Measurements from ENCODE around the gene NTRK1. TPM values are rescaled to one million over a fixed set of nuclear protein-coding genes. Genes with fewer than 3 reads are reported as not detected.

NTRK1 gene
- total RNA-seq, 1 experiment from 2014 or later, result 0.89 TPM

DNA sequence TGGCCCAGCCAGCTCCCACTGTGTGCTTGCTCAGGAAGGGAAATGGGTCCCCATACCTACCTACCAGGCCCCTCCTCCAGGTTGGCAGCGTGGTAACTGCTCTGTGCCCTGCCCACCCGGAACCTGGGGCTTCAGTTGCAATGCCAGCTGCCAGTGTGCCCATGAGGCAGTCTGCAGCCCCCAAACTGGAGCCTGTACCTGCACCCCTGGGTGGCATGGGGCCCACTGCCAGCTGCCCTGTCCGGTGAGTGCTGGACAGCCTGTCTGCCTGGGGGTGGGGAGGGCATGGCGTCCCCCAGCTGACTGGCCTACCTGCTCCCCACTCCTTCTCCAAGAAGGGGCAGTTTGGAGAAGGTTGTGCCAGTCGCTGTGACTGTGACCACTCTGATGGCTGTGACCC, 49.0 kb downstream of the NTRK1 start:
- Histone ChIP-seq H3K4me3 (replicated peaks in 1 of 2; ENCODE audit: low read depth in 1 of 2, low read length in 2 of 2) (no peak overlapping the region), H3K79me2 (ENCODE audit: insufficient read depth, low read length) (no peaks in the 10 kb centered on the region), H3K9me2 (ENCODE audit: insufficient read depth) (no peaks in the 10 kb centered on the region), H3K36me3 (ENCODE audit: control insufficient read depth in 1 of 2, insufficient read depth in 2 of 2, low read length in 2 of 2) (peaks cover 0 to 9% of the 10 kb centered on the region in 2 experiments; a peak in 3 of 4 replicates), H3K9me3 (ENCODE audit: control insufficient read depth in 1 of 2, insufficient read depth in 1 of 2, low read depth in 1 of 2, low read length in 2 of 2) (no peaks in the 10 kb centered on the region; a peak in 1 of 4 replicates), H3K27ac (ENCODE audit: low read depth, low read length) (no peak overlapping the region; the same call in 1 of the 2 replicates), H3K27me3 (ENCODE audit: insufficient read depth, low read length) (no peaks in the 10 kb centered on the region), H3K4me2 (ENCODE audit: low read length) (no peak overlapping the region), H3K4me1 (ENCODE audit: control insufficient read depth in 1 of 2, insufficient read depth in 2 of 2, low read length in 2 of 2) (peaks cover 6 to 27% of the 10 kb centered on the region in 2 experiments; a peak in 3 of 4 replicates), H3K9ac (ENCODE audit: low read length) (no peak overlapping the region), H2AFZ (ENCODE audit: low read depth, low read length, poor library complexity, severe bottlenecking) (no peak overlapping the region), H4K20me1 (ENCODE audit: insufficient read depth) (no peaks in the 10 kb centered on the region)
- DNase-seq (ENCODE audit: low read depth, low spot score) (no peak), ATAC-seq (no peak)
- TF ChIP-seq POLR2A (IDR thresholded peaks at IDR 0.05; ENCODE audit: borderline replicate concordance, extremely low read depth, insufficient read depth, insufficient read length) (no peak), MAX (IDR thresholded peaks at IDR 0.05) (no peak), SRF (IDR thresholded peaks at IDR 0.05; ENCODE audit: low read depth) (no peak), CEBPB (IDR thresholded peaks at IDR 0.05; ENCODE audit: low read depth) (no peak), ZNF274 (IDR thresholded peaks at IDR 0.05; ENCODE audit: low read depth, low read length) (no peak), ATF3 (IDR thresholded peaks at IDR 0.05) (no peak), EGR1 (IDR thresholded peaks at IDR 0.05; ENCODE audit: low read depth) (no peak), EZH2 (IDR thresholded peaks at IDR 0.05) (no peak)
- POLR2A ChIA-PET, result no interaction called here
- RAD21 ChIA-PET (ENCODE audit: low non-redundant PET in 1 of 2, low total read pairs in 2 of 2, uncharacterized antibody in 2 of 2, unreplicated experiment in 2 of 2), result no interaction called here
- BruUV-seq (replicated peaks), result no TSS peak
- CTCF ChIA-PET, result interaction anchor here (0.9 to 1.8 kb wide), 4 partner anchors 10 to 22 kb away, joined by 3 to 4 read pairs (median 4); no protein-coding TSS in a partner anchor
- intact Hi-C loops (cut with micrococcal nuclease), result no loop called here

DNA sequence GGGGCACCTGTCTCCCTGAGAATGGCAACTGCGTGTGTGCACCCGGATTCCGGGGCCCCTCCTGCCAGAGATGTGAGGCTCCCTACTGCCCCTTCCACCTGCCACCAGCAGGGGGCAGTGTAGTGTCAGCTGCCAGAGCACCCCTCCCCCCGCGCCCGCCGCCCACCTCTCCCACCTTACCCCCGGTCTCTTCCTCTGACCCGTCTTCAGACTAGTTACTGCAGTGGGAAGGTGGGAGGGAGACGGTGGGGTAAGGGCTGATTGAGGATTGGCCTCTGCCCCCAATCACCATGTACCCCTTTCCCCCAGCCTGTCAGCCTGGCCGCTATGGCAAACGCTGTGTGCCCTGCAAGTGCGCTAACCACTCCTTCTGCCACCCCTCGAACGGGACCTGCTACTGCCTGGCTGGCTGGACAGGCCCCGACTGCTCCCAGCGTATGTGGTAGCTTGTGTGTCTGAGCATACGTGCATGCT, 49.7 kb downstream of the NTRK1 start:
- Histone ChIP-seq H4K20me1 (ENCODE audit: insufficient read depth) (no peaks in the 10 kb centered on the region), H3K4me3 (replicated peaks in 1 of 2; ENCODE audit: low read depth in 1 of 2, low read length in 2 of 2) (no peak overlapping the region), H3K9me3 (ENCODE audit: control insufficient read depth in 1 of 2, insufficient read depth in 1 of 2, low read depth in 1 of 2, low read length in 2 of 2) (no peaks in the 10 kb centered on the region; a peak in 1 of 4 replicates), H2AFZ (ENCODE audit: low read depth, low read length, poor library complexity, severe bottlenecking) (no peak overlapping the region), H3K27ac (ENCODE audit: low read depth, low read length) (no peak overlapping the region), H3K4me1 (ENCODE audit: control insufficient read depth in 1 of 2, insufficient read depth in 2 of 2, low read length in 2 of 2) (peaks cover 6 to 27% of the 10 kb centered on the region in 2 experiments; a peak in 3 of 4 replicates), H3K9ac (ENCODE audit: low read length) (no peak overlapping the region), H3K9me2 (ENCODE audit: insufficient read depth) (no peaks in the 10 kb centered on the region), H3K79me2 (ENCODE audit: insufficient read depth, low read length) (no peaks in the 10 kb centered on the region), H3K4me2 (ENCODE audit: low read length) (no peak overlapping the region), H3K27me3 (ENCODE audit: insufficient read depth, low read length) (no peaks in the 10 kb centered on the region), H3K36me3 (ENCODE audit: control insufficient read depth in 1 of 2, insufficient read depth in 2 of 2, low read length in 2 of 2) (peaks cover 0 to 12% of the 10 kb centered on the region in 2 experiments; a peak in 3 of 4 replicates)
- BruUV-seq (replicated peaks), result no TSS peak
- ChIA-PET POLR2A (no interaction called here), RAD21 (ENCODE audit: low non-redundant PET in 1 of 2, low total read pairs in 2 of 2, uncharacterized antibody in 2 of 2, unreplicated experiment in 2 of 2) (no interaction called here), CTCF (interaction anchor here (1.3 to 1.8 kb wide), 4 partner anchors 10 to 21 kb away, joined by 3 to 5 read pairs (median 4); no protein-coding TSS in a partner anchor)
- no peak for TF ChIP-seq CEBPB (IDR thresholded peaks at IDR 0.05; ENCODE audit: low read depth)
- peak; percentile 30 to 90 (median 84); a peak in 5 of 6 replicates for TF ChIP-seq CTCF (IDR thresholded peaks at IDR 0.05 in 2 of 3, conservative IDR thresholded peaks at IDR 0.05 in 1 of 3; ENCODE audit: borderline replicate concordance in 1 of 3, insufficient read depth in 1 of 3, low read depth in 2 of 3, low read length in 2 of 3)
- no peak for TF ChIP-seq EGR1 (IDR thresholded peaks at IDR 0.05; ENCODE audit: low read depth)
- no peak for TF ChIP-seq ZFX (IDR thresholded peaks at IDR 0.05)
- no peak for TF ChIP-seq REST (IDR thresholded peaks at IDR 0.05; ENCODE audit: low read depth)
- intact Hi-C loops (cut with micrococcal nuclease), result no loop called here
- ATAC-seq, result 0 out of 2 replicates have a peak, but pooled peaks have one; percentile 23
- no peak for DNase-seq (ENCODE audit: low read depth, low spot score)

All from HCT116 (cell line).